ENCODE data around the gene FAM76A. TPM values are rescaled to one million over a fixed set of nuclear protein-coding genes. Genes with fewer than 3 reads are reported as not detected.

The FAM76A gene
- total and polyA plus RNA-seq, 9 of the 15 experiments (the other 6 are each of a cell fraction or from before 2014, with no cell fraction given) = 9.5 to 14.6 (median 11.4) TPM

DNA sequence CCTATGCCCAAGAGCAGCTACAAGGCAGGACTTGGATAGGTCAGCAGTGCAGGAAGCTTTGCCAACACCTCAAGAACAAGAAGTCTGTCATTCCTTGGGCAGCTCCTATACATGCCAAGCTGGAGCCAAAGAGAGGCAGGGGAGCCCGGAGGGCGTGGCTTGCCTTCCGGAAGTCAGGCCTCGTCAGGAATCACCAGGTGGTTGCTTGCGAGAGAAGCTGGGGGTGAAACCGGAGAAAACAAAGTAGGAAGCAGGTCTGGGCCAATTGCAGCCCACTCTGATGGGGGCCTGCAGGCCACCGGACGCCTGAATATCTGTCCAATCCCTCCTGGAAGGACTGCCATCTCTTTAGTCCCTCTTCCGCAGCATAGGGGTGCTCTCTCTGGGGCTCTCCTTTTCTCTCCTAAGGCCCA, 794 bp upstream of the FAM76A start (continued):
- TF ChIP-seq ZNF707 (CRISPR knock-in tag; conservative IDR thresholded peaks at IDR 0.05) (no peak), SP2 (IDR thresholded peaks at IDR 0.05; ENCODE audit: extremely low read depth, low read depth, low read length, poor library complexity, severe bottlenecking) (no peak), PRDM10 (IDR thresholded peaks at IDR 0.05; ENCODE audit: partially characterized antibody) (no peak)
- TF ChIP-seq, protein P1, sequence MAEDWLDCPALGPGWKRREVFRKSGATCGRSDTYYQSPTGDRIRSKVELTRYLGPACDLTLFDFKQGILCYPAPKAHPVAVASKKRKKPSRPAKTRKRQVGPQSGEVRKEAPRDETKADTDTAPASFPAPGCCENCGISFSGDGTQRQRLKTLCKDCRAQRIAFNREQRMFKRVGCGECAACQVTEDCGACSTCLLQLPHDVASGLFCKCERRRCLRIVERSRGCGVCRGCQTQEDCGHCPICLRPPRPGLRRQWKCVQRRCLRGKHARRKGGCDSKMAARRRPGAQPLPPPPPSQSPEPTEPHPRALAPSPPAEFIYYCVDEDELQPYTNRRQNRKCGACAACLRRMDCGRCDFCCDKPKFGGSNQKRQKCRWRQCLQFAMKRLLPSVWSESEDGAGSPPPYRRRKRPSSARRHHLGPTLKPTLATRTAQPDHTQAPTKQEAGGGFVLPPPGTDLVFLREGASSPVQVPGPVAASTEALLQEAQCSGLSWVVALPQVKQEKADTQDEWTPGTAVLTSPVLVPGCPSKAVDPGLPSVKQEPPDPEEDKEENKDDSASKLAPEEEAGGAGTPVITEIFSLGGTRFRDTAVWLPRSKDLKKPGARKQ (CRISPR knock-in tag; IDR thresholded peaks at IDR 0.05) = peak; percentile 81; the same call in 1 of the 2 replicates

Data from K562 (cell line).